Kidney capillary endothelial cell (primary cell): ENCODE results near the gene TXNIP.

Source experiments
- DNase-seq: peaks from one replicate; pipeline ENCODE4 v3.0.0-alpha.2; 2018; ENCODE audit warnings: low spot score

The TXNIP gene

DNA sequence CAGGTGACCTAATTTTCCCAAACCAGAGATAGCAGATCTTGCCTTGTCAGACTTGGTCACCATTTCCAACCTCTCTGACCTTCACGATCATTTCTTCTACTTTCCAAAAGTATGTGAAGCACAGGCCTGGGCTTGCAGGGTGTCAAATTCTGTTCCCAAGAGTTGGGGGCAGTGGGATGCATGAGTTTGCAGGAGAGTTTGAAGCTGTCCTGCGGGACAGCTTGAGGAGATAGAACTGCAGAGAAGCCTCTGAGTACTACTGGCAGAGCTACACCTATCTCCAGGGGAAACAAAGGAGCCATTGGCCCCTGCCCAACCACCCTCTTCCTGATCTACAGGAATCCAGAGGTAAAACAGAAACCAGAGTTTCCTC, 11.3 kb downstream of the TXNIP start:
- DNase-seq = no peak

DNA sequence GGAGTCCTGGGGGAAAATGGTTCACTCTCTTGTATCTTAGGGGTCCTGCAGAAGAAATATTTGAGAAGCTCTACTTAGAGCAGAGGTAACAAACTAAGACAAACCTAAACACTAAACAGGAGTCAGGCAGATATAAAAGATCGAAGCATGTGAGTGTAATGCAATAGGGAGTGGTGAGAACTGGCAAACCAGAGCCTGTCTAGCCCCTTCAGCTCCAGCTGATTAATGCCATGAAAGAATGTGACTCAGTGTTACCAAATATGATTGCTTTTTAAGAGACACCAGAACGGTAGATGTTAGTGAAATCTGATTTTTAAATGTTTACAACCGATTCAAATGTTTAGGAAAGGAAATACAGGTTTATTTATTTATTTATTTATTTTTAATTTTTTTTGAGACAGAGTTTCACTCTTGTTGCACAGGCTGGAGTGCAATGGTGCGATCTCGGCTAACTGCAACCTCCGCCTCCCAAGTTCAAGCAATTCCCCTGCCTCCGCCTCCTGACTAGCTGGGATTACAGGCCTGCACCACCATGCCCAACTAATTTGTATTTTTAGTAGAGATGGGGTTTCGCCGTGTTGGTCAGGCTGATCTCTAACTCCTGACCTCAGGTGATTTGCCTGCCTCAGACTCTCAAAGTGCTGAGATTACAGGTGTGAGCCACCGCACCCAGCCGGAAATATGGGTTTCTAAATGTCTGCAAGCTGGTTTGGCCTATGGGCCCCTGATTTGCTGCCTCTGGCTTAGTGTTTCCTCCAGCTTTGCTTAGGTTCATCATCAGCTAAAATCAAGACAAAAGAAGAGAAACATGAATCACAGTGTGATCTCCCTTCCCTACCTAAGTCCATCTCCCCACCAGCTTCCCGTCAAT, 12.2 kb downstream of the TXNIP start:
- no peak for DNase-seq

DNA sequence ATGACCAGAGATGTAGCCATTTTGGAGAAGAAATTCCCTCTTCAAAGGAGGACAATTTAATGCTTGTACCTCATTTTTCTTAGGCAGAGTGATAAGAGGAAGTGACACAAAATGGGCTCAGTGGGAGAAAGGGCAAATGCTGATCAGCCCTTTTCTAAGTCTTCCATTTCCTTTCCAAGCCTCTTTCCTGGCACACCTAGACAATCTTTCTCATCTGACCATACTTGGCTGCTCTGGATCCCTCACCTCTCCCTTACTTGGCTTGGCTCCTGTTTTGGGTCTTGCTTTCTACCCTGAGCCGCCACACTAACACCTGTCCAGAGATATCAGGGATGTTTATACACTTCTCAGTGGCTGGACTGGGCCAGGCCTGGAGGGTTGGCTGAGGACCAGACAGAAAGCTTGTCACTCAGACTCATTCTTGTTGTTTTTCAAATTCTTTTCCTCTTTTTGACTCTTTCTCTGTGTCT, 13.1 kb downstream of the TXNIP start:
- no peak for DNase-seq

DNA sequence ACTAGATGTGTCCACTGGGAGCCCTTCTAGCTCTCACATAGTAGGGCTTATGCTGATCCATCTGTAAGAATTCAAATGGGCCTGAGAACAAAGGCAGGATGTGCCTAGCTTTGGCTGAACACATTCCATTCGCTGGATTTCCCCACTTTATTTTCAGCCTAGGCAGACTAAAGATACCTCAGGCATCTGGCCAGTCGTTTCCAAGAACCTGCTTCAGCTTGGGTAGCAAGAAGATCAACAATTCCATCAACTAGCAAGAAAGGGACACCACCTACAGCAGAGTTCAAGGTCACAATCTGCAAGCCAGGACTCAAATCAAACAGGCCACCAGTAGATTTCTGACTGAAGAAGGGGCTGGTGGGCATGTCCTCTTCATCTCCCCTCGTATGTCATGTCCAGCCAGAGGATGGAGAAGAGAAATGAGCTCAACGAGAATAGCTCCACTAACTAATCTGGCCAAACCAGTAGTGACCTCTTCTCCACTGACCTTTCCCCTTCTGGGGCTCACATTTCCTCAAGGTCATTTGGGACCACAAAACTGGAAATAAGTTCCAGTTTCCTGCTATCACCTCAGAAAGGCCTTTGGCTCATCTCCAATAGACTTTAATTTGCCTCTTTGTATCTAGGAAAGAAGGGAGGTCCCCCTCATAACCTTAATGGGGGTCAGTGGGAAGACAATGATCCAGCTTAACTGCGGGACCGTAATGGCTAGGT, 14.2 kb downstream of the TXNIP start:
- no peak for DNase-seq

DNA sequence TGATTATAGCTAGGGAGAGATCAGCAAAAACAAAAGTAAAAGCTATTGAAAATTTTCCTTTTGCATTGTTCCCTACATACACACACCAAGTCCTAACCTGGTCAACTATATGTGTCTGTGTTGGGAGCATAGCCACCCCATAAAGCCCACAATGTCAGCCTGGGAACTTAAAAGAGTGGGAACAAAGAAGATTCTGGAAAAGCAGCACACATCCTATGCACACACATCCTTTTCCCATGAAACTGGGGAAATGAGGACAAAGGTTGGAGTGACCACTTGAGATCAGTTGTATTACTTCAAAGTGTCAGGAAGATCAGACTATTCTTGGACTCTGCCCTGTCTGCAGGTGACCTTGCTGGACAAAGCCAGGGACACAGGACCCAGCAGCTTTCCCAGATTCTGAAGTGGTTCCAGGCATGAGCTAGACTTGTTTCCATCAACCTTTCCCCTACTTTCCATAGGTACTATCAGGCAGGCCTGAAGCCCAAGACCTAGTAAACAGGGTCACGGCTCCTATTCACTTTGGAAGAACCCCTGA, 15.9 kb downstream of the TXNIP start:
- no peak for DNase-seq

DNA sequence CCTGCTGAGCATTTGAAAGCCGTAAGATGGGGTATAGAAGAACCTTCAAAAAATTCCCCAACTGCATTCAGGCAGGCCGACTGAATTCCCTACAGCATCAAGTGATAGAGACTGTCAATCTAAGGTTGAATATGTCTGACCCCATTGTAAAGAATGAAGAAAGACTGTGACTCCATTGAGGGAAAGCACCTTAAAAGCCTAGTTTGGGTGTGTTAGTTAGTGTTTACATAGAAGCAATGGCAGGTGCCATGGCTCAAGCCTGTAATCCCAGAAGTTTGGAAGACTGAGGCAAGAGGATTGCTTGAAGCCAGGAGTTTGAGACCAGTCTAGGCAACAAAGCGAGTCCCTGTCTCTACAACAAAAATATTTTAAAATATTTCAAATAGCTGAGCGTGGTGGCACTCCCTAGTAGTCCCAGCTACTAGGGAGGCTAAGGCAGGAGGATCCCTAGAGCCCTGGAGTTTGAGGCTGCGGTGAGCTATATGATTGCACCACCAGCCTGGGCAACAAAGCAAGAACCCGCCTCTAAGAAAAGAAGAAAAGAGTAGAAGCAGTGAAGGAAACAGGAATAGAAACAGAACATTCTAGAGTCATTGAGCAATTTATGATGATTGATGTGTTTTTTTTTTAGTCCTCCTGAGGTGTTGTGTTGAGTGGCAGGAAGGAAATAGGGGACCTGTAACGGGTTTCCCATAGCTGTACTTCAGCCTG, 16.5 kb downstream of the TXNIP start:
- no peak for DNase-seq

DNA sequence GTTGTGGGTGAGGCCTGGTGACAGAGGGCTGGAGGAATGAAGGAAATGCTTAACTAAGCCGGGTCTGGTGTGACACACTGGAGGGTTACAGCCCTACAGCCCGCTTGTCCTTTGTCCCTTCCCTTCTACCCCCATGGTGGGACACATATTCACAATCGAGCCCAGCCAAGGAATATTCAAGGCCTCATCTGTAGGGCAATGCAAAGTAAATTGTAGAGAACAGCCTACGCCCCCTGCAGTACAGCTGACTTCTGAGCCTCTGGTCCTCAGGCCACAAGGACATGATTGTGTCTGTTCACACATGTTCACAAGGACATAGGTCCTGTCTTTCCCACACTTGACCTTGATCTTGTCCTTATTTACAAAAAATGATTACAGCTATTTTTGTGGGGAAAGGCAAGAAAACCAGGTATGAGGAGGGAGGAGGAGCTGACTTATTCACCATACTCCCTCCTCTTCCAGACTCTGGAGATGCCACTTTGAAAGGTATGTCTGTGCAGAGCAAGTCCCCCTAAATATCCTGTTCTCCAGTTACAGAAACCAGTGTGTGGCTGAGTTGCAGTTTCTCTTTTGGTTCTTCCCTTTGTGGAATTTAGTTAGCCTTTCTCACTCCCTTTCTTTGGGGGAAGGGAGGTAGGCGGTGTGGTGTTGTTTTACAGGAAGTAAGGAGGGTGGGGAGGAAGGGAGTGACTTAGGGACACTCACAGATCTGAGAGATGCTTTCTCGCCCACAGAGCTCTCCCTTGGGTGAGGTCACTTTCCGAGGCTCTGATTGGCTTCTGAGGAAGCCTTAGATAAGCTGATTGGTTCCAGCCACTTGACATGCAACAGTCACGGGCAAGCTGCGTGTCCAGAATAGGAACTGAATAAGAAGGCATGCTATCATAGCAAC, 17.3 kb downstream of the TXNIP start:
- DNase-seq = peak; percentile 91

DNA sequence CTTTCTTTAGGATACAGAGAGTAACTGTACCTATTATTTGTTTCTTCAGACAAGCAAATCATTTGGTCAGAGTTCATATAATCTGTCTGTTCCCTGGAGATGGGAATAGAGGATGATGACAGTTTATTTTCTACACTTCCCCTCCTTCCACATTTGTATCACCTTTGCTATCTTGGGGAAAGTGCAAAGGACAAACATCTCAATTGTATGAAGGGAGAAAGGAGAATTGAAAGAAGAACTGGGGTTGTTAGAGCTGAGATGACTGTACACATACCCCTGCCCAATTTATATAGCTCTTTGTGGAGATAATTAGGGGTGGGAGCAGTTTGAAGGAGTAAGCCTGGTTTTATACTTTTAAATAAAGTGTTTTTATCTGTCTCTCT, 17.9 kb downstream of the TXNIP start:
- DNase-seq = no peak

DNA sequence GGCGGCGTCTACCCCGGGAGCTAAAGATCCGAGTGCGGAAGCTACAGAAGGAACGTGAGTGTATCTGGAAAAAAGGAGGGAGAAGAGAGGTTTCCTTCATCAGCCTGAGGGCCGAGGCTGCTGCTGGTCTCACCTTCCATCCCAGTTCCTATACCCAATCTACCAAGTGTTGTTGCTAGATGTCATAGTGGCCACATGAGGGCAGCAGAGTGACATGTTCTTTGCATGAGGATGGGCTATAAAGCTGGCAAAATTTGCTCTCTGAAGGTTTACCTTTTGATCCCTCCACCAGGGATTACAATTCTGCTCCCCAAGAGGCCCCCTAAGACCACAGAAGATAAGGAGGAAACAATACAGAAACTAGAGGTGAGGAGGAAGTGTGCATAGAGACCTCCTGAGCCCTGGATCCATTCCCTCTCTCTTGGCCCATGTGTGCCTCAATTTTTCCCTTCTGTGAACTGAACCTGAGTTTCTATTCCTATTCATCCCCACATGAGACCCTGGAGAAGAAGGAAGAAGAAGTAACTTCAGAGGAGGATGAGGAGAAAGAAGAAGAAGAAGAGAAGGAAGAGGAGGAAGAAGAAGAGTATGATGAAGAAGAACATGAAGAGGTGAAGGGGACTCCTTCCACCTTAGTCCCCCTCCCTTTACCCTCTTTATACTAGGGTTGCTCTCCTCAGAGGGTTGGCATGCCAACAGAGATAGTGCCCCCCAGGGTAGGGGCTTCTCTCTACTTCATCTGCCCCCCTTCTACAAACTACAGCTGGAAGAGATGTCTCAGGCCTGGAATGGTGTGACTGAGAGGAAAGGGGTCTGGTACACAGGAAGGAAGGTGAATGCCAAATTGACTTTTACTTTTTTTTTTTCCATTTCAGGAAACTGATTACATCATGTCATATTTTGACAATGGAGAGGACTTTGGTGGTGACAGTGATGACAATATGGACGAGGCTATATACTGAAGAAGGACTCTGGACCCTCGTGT, 18.6 kb downstream of the TXNIP start:
- DNase-seq = peak; percentile 85

DNA sequence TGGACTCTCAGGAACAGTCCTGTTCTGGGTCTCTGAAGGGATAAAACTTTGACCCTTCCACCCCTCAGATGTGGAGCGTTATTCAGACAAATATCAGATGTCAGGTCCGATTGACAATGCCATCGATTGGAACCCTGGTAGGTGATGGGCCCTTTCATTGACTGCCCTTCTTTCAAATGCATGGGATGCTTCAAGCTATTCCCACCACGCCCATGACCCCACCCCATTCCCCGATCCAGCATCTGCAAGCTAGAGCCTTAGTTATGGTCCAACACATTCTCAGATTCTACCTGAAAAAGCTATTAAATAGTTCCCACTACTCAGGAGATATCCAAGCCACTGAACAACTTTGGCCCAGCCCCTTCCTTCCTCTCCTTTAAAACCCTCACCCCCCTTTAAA, 19.4 kb downstream of the TXNIP start:
- DNase-seq = no peak

DNA sequence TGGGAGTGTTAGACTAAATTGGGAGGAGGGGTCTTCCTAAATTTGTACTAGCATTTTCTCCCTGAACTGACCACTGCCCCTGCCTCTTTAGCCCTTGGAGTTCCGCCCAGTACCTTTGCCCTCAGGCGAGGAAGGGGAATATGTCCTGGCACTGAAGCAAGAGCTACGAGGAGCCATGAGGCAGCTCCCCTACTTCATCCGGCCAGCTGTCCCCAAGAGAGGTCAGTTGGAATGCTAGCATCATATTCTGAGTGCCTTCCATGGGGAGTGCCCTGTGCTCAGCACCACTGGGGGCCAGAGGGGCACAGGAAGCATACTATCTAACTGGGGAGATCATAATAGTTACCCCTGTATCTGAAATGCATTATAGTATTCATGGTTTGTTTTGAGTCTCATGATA, 21.2 kb downstream of the TXNIP start:
- no peak for DNase-seq

DNA sequence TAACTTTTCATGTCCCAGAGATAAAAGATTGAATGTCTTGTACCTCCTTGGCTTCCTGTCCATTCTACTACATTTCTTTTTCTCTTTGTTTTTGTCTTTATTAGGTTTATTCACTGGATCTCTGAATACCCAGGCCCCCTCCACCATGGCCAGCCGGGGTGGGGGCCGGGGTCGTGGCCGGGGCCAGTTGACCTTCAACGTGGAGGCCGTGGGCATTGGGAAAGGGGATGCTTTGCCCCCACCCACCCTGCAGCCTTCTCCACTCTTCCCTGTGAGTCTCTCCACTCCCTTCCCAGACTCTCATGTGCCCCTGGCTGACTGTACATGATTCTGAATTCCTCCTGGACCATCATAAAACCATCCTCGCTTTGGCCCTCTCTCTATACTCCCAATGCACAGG, 21.7 kb downstream of the TXNIP start:
- no peak for DNase-seq

DNA sequence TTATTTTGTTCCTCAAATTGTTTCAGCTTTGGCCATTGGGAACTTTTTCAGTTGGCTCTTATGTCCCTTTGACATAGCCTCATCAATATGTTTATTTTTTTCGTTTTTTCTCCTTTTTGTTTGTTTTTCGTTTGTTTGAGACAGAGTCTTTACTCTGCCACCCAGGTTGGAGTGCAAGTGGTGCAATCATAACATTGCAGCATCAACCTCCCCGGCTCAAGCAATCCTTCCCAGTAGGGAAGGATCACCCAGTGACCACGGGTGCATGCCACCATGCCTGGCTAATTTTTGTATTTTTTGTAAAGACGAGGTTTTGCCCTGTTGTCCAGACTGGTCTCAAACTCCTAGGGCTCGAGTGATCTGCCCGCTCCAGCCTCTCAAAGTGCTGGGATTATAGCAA, 23.8 kb downstream of the TXNIP start:
- no peak for DNase-seq

DNA sequence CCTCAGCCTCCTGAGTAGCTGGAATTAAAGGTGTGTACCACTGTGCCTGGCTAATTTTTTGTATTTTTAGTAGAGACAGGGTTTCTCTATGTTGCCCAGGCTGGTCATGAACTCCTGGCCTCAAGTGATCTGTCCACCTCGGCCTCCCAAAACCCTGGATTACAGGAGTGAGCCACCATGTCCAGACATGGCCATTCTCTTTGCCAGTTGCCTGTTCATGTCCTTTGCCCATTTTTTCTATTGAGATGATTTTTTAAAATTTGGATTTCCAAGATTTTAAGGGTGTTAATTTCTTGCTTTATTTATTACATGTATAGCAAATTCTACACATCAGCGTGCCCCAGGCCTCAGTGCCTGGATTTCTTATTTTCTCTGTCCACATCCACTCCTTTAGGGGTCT, 29.1 kb downstream of the TXNIP start:
- DNase-seq = no peak

DNA sequence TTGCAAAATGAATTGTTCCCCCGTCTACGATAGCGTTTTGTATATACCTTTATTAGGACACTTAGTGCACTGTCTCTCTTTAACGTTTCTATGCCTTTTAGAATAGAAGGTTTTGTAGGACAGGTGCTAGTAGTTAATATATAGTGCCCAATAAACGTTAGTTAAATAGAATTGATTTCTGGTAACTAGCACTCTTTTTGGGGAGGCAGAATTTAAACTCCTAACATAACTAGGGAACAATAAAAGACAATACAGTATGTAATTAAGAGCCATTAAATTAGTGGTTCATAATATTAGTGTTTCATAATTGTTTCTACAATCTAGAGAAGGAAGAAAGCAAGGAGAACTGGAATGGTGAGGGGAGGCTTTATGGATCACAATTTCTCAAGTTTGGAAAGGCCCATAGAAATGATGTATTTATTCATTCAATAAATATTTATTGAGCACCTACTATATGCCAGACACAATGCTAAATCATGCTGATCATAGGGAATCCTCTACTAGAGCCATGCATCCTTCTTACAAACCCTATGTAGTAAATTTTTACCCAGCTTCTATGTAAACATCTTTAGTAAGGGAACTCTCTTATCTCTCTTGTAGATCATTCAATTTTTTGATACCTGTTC, 31.1 kb downstream of the TXNIP start:
- no peak for DNase-seq

DNA sequence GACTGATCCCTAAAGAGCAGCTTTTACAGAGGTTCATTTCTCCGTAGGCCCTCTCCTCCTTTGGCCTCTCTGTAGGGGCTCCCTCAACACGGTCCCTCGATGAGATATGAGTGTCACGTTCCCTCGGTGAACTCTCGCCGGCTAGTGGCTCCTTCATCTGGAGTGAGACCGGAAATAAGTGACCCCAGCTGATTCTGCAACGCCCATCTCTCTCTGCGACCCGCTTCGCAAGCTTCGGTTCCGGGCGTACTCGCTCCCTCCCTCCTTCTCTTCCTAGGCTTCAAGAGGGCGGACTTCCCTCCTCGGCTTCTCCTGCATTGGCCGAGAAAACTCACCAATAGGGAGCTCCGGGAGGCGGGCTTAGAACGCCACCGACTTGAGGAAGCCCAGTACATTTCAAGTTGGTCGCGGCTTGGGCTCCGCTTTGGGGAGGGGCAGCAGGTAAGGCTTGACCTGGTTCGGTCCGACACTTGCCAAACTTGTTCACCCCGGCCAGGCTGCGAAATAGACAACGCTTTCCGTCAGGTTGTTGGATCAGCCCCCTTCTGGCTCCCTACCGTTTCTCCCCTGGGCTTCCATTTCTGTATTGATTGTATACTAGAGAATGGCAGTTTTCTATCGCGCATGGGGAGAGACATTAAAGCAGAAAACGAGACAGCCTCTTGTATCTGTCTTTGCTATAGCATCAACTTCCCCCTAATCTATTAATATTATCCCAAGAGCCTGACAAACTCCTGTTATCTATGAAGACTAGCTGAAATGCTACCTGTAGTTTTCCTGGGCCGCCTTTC, 31.9 kb downstream of the TXNIP start, which contains the start of the genes ANKRD34A and POLR3GL:
Gene ANKRD34A (minus strand): TSS at position 248 of the 791 bp plus-strand sequence. CDS start 2,816 bp downstream, outside the sequence.
Gene POLR3GL (plus strand): TSS at position 363 of the 791 bp plus-strand sequence. CDS start 10,176 bp downstream, outside the sequence.
- DNase-seq = peak; percentile 84

DNA sequence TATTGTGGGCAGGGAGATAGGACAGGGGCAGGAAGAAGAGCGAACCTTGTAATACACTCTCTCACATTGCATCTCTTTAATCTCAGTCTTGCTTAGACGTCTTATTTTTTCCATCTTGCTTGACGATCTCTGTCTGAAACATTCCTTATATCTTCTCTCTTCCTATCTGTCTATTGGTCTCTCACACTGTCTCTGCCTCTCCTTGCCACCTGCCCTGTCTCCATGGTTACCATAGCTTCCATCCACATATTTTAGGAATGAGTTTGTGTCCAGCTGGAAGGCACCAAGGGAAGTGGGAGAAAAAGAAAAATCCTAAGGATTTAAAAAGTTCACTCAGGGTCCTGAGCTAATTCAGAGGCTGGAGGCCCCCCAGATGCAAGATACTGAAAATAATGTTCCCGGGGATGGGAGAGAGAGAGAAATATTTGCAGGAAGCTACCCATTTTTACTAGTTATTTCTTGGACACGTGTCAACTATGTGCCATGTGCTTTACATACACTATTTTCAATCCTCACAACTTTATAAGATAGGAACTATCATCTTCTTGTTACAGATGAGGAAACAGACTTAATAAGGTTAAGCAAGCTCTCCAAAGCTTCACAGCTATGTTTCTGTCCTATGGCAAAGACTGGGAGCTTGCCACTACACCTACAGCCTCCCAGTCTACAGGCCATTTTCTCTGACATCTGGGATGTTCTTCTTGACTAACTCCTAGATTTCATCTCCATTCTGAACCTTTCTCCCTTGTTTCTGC, 32.9 kb downstream of the TXNIP start:
- DNase-seq = no peak
